ENCODE results near the gene SSTR1.

DNA sequence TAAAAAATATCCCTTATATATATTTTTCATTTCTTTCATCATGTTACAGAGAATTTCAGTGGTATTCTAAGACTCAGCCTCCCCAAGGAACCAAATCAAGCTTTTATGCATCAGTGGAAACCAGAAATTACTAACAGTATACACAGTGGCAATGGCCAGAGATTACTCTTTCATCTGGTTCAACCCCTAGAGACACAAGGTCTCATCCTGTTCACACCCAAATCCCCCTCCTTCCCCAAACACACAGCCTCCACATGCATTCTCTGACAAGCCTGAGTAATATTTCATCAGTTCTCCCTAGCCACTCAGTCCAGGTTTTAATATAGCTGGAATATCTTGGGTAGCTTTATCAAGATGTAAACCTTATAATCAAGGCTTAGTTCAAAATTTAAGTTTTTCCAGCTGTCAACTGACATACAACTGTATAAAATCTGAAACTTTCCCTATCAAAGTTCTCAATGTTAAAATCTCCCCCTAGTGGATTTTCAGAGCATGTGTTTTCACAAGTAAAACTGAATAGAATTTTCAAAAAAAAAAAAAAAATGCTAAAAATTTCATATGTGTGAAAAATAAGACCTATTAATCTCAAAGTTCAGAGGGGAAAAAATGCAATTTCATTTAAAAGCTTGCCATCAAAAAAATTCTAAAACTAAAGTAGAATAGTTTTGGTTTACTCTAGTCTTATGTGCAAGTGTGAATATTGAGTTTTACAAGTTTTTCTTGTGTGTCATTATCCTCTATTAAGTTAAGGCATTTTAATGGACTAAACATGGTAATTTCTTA lies 10.5 kb upstream of the SSTR1 start:
- TF ChIP-seq POLR2A (IDR thresholded peaks at IDR 0.05) = no peak
- TF ChIP-seq, protein P1, sequence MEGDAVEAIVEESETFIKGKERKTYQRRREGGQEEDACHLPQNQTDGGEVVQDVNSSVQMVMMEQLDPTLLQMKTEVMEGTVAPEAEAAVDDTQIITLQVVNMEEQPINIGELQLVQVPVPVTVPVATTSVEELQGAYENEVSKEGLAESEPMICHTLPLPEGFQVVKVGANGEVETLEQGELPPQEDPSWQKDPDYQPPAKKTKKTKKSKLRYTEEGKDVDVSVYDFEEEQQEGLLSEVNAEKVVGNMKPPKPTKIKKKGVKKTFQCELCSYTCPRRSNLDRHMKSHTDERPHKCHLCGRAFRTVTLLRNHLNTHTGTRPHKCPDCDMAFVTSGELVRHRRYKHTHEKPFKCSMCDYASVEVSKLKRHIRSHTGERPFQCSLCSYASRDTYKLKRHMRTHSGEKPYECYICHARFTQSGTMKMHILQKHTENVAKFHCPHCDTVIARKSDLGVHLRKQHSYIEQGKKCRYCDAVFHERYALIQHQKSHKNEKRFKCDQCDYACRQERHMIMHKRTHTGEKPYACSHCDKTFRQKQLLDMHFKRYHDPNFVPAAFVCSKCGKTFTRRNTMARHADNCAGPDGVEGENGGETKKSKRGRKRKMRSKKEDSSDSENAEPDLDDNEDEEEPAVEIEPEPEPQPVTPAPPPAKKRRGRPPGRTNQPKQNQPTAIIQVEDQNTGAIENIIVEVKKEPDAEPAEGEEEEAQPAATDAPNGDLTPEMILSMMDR (IDR thresholded peaks at IDR 0.05) = peak in 5 of 6 experiments; percentile 22 to 62 (median 56)

Data from esophagus squamous epithelium (tissue), 4 donors.